CD4-positive, alpha-beta T cell (primary cell): ENCODE results near the gene CACNA2D3. TPM values are rescaled to one million over a fixed set of nuclear protein-coding genes. Genes with fewer than 3 reads are reported as not detected.

Source experiments
- ATAC-seq: fragments of 200-7000 bp; cut with Tn5 transposase; one replicate; pipeline ENCODE4 v1.10.0; 2022; ENCODE audit warnings: mild to moderate bottlenecking; ENCODE audit not compliant: poor library complexity
- CTCF ChIA-PET: fragments of 350-600 bp; sonication (Branson Sonifier 250); formaldehyde crosslinking; loops from one replicate; lab custom pipeline; 2021; ENCODE audit warnings: antibody characterized with exemption, inconsistent platforms; lab: Charles Lee
- POLR2A ChIA-PET: fragments of 350-600 bp; sonication (Branson Sonifier 250); formaldehyde crosslinking; loops from one replicate; lab custom pipeline; 2021; ENCODE audit warnings: antibody characterized with exemption, inconsistent platforms; lab: Charles Lee
- DNase-seq, 14 experiments: peaks; one replicate each; pipeline ENCODE4 v3.0.0-alpha.2; 2013 to 2020; ENCODE audit warnings: mixed read lengths in 2 of 14
- H3K27ac ChIP-seq, 2 donors: one replicate each; pipeline versions ENCODE4 v1.5.1 to v1.7.0; 2013; ENCODE audit warnings: low read length in 2 of 2, low read depth in 1 of 2, mild to moderate bottlenecking in 1 of 2
- H3K27me3 ChIP-seq, 2 experiments: 1 replicate in 1 of 2; 2 replicates in 1 of 2; pipeline versions ENCODE4 v1.6.1 to v1.7.0; 2013; ENCODE audit warnings: low read length in 2 of 2, control low read depth in 1 of 2, mild to moderate bottlenecking in 1 of 2, moderate library complexity in 1 of 2; ENCODE audit not compliant: insufficient read depth in 2 of 2, control insufficient read depth in 1 of 2
- H3K36me3 ChIP-seq: one replicate; pipeline ENCODE4 v1.6.1; 2013; ENCODE audit warnings: low read length, control low read depth; ENCODE audit not compliant: insufficient read depth
- H3K4me1 ChIP-seq: one replicate; pipeline ENCODE4 v1.6.1; 2013; ENCODE audit warnings: low read length, control low read depth; ENCODE audit not compliant: insufficient read depth
- H3K4me3 ChIP-seq: one replicate; pipeline ENCODE4 v1.5.1; 2013; ENCODE audit warnings: mild to moderate bottlenecking, low read length, moderate library complexity
- H3K9me3 ChIP-seq, 2 experiments: 1 replicate in 1 of 2; 2 replicates in 1 of 2; pipeline versions ENCODE4 v1.6.1 to v1.7.0; 2013; ENCODE audit warnings: low read length in 2 of 2, mild to moderate bottlenecking in 2 of 2, control low read depth in 1 of 2, moderate library complexity in 1 of 2; ENCODE audit not compliant: control insufficient read depth in 1 of 2, insufficient read depth in 1 of 2
- H3K27ac Mint-ChIP-seq: one replicate; pipeline ENCODE4 v1.8.0; 2020; ENCODE audit warnings: mixed read lengths
- H3K27me3 Mint-ChIP-seq: one replicate; pipeline ENCODE4 v1.8.0; 2021; ENCODE audit warnings: mixed read lengths
- H3K36me3 Mint-ChIP-seq: one replicate; pipeline ENCODE4 v1.8.0; 2021; ENCODE audit warnings: low read depth, mixed read lengths
- H3K4me1 Mint-ChIP-seq: one replicate; pipeline ENCODE4 v1.8.0; 2021; ENCODE audit warnings: low read depth, mixed read lengths
- H3K4me3 Mint-ChIP-seq: one replicate; pipeline ENCODE4 v1.8.0; 2020; ENCODE audit warnings: mild to moderate bottlenecking, mixed read lengths
- H3K9me3 Mint-ChIP-seq: one replicate; pipeline ENCODE4 v1.8.0; 2020; ENCODE audit warnings: mixed read lengths
- intact Hi-C, 2 experiments: fragments of 100-400 bp; cut with DNase I in 1 of 2; cut with micrococcal nuclease in 1 of 2; formaldehyde crosslinking; loops; one replicate each; pipeline versions ENCODE4 v1.15.1 to v1.9.0; 2023 to 2025; cut with DNase I, micrococcal nuclease
- total RNA-seq, 174 experiments: library from RNA in 2 of 174; stranded (reverse) in 2 of 174; gene quantifications; one replicate each; pipeline ENCODE4 v1.2.3 and lab custom pipeline; 2021 to 2026
- TF ChIP-seq, protein P1 (sequence below): fragments of 200-600 bp; IDR thresholded peaks from one replicate; pipeline ENCODE4 v1.8.0; 2022; ENCODE audit warnings: antibody characterized with exemption, mild to moderate bottlenecking

The CACNA2D3 gene
- total RNA-seq, 2 experiments from 2014 or later = 0.08 TPM; not detected in 1

DNA sequence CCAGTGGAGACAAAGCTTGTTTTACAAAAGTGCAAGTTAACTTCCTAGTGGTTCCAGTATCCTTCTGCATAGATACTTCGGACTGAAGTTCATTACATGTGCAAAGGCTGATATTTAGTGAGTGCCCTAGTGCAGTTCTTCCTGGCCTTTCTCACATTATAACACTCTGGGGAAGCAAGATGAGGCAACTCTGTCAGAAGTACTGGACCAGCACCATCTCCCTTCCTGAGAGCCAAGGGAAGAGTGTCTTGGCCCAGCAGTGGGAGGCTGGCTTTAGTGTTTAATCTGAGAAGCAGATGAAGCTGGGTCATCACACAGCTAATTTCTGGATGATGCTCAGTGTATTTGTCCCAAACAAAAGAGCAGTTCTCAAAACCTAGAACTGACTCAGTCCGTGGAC lies 397.7 kb downstream of the CACNA2D3 start:
- H3K27ac Mint-ChIP-seq = no peak overlapping the region
- TF ChIP-seq, protein P1, sequence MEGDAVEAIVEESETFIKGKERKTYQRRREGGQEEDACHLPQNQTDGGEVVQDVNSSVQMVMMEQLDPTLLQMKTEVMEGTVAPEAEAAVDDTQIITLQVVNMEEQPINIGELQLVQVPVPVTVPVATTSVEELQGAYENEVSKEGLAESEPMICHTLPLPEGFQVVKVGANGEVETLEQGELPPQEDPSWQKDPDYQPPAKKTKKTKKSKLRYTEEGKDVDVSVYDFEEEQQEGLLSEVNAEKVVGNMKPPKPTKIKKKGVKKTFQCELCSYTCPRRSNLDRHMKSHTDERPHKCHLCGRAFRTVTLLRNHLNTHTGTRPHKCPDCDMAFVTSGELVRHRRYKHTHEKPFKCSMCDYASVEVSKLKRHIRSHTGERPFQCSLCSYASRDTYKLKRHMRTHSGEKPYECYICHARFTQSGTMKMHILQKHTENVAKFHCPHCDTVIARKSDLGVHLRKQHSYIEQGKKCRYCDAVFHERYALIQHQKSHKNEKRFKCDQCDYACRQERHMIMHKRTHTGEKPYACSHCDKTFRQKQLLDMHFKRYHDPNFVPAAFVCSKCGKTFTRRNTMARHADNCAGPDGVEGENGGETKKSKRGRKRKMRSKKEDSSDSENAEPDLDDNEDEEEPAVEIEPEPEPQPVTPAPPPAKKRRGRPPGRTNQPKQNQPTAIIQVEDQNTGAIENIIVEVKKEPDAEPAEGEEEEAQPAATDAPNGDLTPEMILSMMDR = no peak
- H3K4me1 ChIP-seq = no peaks in the 10 kb centered on the region
- DNase-seq (no peak), ATAC-seq (no peak)
- no peaks in the 10 kb centered on the region for H3K4me1 Mint-ChIP-seq
- H3K4me3 Mint-ChIP-seq = no peak overlapping the region
- no peak overlapping the region for H3K4me3 ChIP-seq
- peaks cover 17% of the 10 kb centered on the region for H3K9me3 Mint-ChIP-seq
- intact Hi-C loops = no loop called here
- no peaks in the 10 kb centered on the region for H3K36me3 ChIP-seq
- ChIA-PET POLR2A (no interaction called here), CTCF (no interaction called here)
- H3K27me3 ChIP-seq = no peaks in the 10 kb centered on the region
- peaks cover under 1 to 15% of the 10 kb centered on the region in 2 experiments for H3K9me3 ChIP-seq
- no peaks in the 10 kb centered on the region for H3K27me3 Mint-ChIP-seq
- no peaks in the 10 kb centered on the region for H3K36me3 Mint-ChIP-seq
- no peak overlapping the region for H3K27ac ChIP-seq

DNA sequence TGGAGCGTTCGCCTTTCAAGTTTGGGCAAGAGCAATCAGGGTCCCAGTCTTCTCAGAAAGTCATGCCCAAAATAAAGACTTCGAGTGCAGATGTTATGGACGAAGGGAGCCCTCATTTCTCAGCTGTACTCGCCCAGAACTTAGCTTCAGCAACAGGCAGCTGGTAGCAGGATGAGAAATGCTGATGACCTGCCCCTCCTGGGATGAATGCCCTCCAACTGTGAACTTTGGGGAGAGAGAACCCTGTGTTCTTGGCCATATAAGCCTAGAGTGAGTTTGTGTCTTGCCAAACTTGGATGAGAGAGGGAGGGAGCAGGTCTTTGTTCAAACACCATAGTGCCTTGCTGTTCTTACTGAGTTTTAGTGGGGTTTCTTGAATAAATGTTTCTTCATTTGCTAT lies 405.2 kb downstream of the CACNA2D3 start:
- no peaks in the 10 kb centered on the region for H3K36me3 ChIP-seq
- H3K27me3 ChIP-seq = peaks cover 0 to 2% of the 10 kb centered on the region in 2 experiments
- no peak for ATAC-seq
- TF ChIP-seq, protein P1 = no peak
- POLR2A ChIA-PET = no interaction called here
- peaks cover 10% of the 10 kb centered on the region for H3K9me3 Mint-ChIP-seq
- H3K27ac Mint-ChIP-seq = no peak overlapping the region
- no peak for DNase-seq
- no peaks in the 10 kb centered on the region for H3K4me1 ChIP-seq
- H3K4me3 ChIP-seq = no peak overlapping the region
- no peaks in the 10 kb centered on the region for H3K27me3 Mint-ChIP-seq
- H3K36me3 Mint-ChIP-seq = no peaks in the 10 kb centered on the region
- CTCF ChIA-PET = no interaction called here
- H3K9me3 ChIP-seq = peaks cover 12 to 21% of the 10 kb centered on the region in 2 experiments
- intact Hi-C loops = no loop called here
- no peak overlapping the region for H3K4me3 Mint-ChIP-seq
- H3K4me1 Mint-ChIP-seq = no peaks in the 10 kb centered on the region
- no peak overlapping the region for H3K27ac ChIP-seq

DNA sequence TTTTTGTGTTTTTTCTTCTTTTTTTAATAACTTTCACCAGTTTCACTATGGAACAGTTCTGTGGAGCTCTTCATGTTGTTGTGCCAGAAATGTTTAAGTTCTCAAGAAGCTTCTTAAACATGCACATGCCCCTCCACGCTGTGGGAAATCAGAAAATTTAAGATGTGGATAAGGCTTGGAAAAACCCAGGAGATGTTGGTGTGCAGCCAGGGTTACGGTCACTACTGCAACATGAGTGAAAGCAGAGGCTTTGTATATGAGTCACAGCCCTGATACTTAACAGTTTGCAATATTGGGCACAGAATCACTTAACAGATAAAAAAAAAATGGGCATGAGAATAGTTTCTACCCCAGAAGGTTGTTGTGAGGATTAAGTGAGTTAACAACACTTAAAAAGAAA lies 405.6 kb downstream of the CACNA2D3 start:
- Histone ChIP-seq H3K4me3 (no peak overlapping the region), H3K9me3 (peaks cover 12 to 21% of the 10 kb centered on the region in 2 experiments), H3K4me1 (no peaks in the 10 kb centered on the region), H3K27me3 (peaks cover 0 to 2% of the 10 kb centered on the region in 2 experiments), H3K36me3 (no peaks in the 10 kb centered on the region), H3K27ac (no peak overlapping the region)
- H3K27ac Mint-ChIP-seq = no peak overlapping the region
- ATAC-seq (no peak), DNase-seq (no peak)
- H3K4me3 Mint-ChIP-seq = no peak overlapping the region
- peaks cover 10% of the 10 kb centered on the region for H3K9me3 Mint-ChIP-seq
- H3K4me1 Mint-ChIP-seq = no peaks in the 10 kb centered on the region
- ChIA-PET CTCF (no interaction called here), POLR2A (no interaction called here)
- H3K27me3 Mint-ChIP-seq = no peaks in the 10 kb centered on the region
- H3K36me3 Mint-ChIP-seq = no peaks in the 10 kb centered on the region
- intact Hi-C loops = no loop called here
- TF ChIP-seq, protein P1 = no peak
